ENCODE results near the gene NALCN.

The NALCN gene

GRCh38 chr13:101346161-101346560 lies 70.1 kb downstream of the NALCN start:
- TF ChIP-seq, protein P1, sequence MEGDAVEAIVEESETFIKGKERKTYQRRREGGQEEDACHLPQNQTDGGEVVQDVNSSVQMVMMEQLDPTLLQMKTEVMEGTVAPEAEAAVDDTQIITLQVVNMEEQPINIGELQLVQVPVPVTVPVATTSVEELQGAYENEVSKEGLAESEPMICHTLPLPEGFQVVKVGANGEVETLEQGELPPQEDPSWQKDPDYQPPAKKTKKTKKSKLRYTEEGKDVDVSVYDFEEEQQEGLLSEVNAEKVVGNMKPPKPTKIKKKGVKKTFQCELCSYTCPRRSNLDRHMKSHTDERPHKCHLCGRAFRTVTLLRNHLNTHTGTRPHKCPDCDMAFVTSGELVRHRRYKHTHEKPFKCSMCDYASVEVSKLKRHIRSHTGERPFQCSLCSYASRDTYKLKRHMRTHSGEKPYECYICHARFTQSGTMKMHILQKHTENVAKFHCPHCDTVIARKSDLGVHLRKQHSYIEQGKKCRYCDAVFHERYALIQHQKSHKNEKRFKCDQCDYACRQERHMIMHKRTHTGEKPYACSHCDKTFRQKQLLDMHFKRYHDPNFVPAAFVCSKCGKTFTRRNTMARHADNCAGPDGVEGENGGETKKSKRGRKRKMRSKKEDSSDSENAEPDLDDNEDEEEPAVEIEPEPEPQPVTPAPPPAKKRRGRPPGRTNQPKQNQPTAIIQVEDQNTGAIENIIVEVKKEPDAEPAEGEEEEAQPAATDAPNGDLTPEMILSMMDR (IDR thresholded peaks at IDR 0.05; ENCODE audit: extremely low read depth, missing control alignments) = no peak
- no peak for DNase-seq (ENCODE audit: low spot score)

DNA sequence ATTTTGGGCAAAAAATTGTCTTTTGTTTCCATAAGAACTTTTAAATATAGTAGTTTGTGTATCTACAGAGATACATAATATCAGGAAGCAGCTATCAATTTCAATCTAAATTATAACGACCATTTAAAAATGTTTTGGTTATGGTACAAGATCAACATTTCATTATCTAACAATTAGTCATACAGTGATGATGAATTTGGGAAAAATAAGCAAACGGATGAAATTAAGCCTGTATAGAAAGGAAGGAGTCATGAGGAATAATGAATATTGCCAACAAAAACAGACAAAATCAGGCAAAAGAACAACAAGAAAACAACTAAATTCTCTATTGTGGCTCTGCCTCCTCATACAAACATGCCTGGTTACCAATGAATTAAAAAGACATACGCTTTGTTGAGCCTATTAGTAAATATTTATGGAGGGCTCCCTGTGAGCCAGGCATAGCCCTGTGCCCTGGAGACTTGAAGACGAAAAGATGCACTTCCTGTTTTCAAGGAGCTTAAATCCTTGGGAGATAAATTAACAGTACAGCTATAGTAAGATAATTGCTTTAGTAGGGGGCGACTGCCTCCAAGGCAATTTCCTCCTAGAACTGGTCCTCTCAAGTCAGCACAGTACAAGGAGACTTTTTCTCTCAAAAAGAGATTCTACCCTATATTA lies 73.0 kb downstream of the NALCN start:
- TF ChIP-seq, protein P1 (IDR thresholded peaks at IDR 0.05; ENCODE audit: extremely low read depth, missing control alignments) = no peak
- no peak for DNase-seq (ENCODE audit: low spot score)

GRCh38 chr13:101341464-101341863 lies 74.8 kb downstream of the NALCN start:
- TF ChIP-seq, protein P1 (IDR thresholded peaks at IDR 0.05; ENCODE audit: extremely low read depth, missing control alignments) = no peak
- no peak for DNase-seq (ENCODE audit: low spot score)

- TF ChIP-seq, protein P1 (IDR thresholded peaks at IDR 0.05; ENCODE audit: extremely low read depth, missing control alignments) = no peak
- no peak for DNase-seq (ENCODE audit: low spot score)
Measured at GRCh38 chr13:101339202-101339601, 77.1 kb downstream of the NALCN start.

- DNase-seq (ENCODE audit: low spot score) = no peak
- TF ChIP-seq, protein P1 (IDR thresholded peaks at IDR 0.05; ENCODE audit: extremely low read depth, missing control alignments) = no peak
Measured at GRCh38 chr13:101332583-101332982, 83.7 kb downstream of the NALCN start.

DNA sequence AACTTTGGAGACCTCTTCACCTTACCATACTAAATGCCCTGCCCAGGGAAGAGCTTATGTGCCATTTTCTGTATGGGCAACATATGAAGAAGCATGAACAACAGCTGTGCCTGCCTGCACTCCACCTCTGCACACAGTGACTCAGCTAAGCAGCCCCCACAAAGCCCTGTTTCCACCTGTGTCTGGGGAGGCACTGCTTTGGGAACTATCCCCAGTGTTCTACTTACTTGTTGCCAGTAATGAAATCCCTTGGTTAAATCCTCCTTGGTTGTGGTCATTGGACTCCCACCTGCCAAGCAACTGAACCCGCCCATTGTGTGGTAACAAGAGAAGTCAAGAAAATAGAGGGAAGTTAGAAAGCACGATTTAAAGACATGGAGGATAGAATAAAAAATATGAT lies 84.6 kb downstream of the NALCN start:
- no peak for DNase-seq (ENCODE audit: low spot score)
- TF ChIP-seq, protein P1 (IDR thresholded peaks at IDR 0.05; ENCODE audit: extremely low read depth, missing control alignments) = no peak

GRCh38 chr13:101327871-101328270 lies 88.4 kb downstream of the NALCN start:
- TF ChIP-seq, protein P1 (IDR thresholded peaks at IDR 0.05; ENCODE audit: extremely low read depth, missing control alignments) = no peak
- no peak for DNase-seq (ENCODE audit: low spot score)
